GM12878 (cell line): Measurements from ENCODE around the gene HOXD12.

Source experiments
- CHD1 ChIP-seq: IDR thresholded peaks from 2 replicates; pipeline ENCODE4 v1.6.1; 2012; ENCODE audit warnings: low read depth, low read length, improper control_type of control experiment
- CHD4 ChIP-seq: fragments of 200-600 bp; sonication (generic); IDR thresholded peaks from 2 replicates; pipeline ENCODE4 v1.6.1; 2016; ENCODE audit warnings: mild to moderate bottlenecking
- EZH2 ChIP-seq: IDR thresholded peaks from 2 replicates; pipeline ENCODE4 v1.6.1; 2012; ENCODE audit warnings: low read depth, mild to moderate bottlenecking, control low read depth, inconsistent platforms, low read length, borderline replicate concordance; ENCODE audit not compliant: control insufficient read depth
- NBN ChIP-seq: fragments of 450-650 bp; IDR thresholded peaks from 2 replicates; pipeline ENCODE4 v1.6.1; 2016
- NFIC ChIP-seq: IDR thresholded peaks from 2 replicates; pipeline ENCODE4 v1.6.1; 2012; ENCODE audit warnings: low read depth, mild to moderate bottlenecking, inconsistent platforms, low read length, moderate library complexity
- NFYB ChIP-seq: IDR thresholded peaks from 2 replicates; pipeline ENCODE4 v1.6.1; 2011; ENCODE audit warnings: low read depth, mild to moderate bottlenecking, low read length, improper control_type of control experiment, moderate library complexity; ENCODE audit not compliant: insufficient read depth
- RFX5 ChIP-seq: IDR thresholded peaks from 2 replicates; pipeline ENCODE4 v1.6.1; 2011; ENCODE audit warnings: low read depth, low read length, improper control_type of control experiment
- RUNX3 ChIP-seq: IDR thresholded peaks from 2 replicates; pipeline ENCODE4 v1.6.1; 2012; ENCODE audit warnings: low read length, inconsistent platforms
- TF ChIP-seq, protein P1 (sequence below): fragments of 450-650 bp; IDR thresholded peaks from 2 replicates; pipeline ENCODE4 v1.6.1; 2017; ENCODE audit warnings: mild to moderate bottlenecking, low read depth, inconsistent platforms; ENCODE audit not compliant: poor library complexity, severe bottlenecking
- TF ChIP-seq, protein P2 (sequence below), 3 experiments: IDR thresholded peaks in 2 of 3; conservative IDR thresholded peaks in 1 of 3; 2 replicates each; pipeline ENCODE4 v1.5.1; 2011; ENCODE audit warnings: low read depth in 3 of 3, low read length in 3 of 3, mild to moderate bottlenecking in 3 of 3, control low read depth in 2 of 3, moderate library complexity in 2 of 3, inconsistent platforms in 1 of 3, mixed read lengths in 1 of 3; ENCODE audit not compliant: control insufficient read depth in 2 of 3, insufficient read depth in 1 of 3; ENCODE audit errors: extremely low read depth in 1 of 3
- TF ChIP-seq, protein P3 (sequence below): IDR thresholded peaks from 2 replicates; pipeline ENCODE4 v1.6.1; 2012; ENCODE audit warnings: improper control_type of control experiment, low read depth, low read length; ENCODE audit not compliant: insufficient replicate concordance

DNA sequence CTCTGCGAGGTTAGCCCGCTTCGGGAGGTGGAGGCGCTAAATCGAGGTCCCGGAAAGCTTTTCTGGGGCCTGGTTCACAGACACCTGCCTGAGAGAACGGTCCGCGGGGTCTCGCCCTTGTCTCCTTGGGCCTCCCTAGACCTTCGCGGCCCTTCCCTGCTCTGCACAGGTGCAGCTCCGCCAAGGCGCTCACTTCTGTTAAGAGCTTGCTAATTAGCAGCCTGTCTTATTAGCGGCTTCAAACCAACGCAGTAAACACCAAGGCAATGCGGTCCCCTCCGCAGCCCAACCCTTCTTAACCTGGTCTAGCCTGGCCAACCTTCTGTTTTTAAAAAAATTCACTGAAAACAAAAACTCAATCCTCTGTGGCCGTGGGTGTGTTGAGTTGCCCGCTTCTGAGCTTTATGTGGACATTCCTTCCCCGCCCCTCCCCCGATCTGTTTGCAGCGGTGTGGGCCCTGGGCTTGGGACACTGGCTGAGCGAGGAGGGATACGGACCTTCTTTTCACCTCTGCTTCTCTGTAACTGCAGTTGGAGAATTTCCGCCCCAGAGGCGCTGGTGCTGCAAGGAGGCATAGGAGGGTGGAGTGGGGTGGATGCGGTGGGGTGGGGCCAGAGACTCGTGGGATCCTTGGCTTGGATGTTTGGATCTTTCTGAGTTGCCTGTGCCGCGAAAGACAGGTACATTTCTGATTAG lies 48.4 kb downstream of the HOXD12 start:
- no peak for TF ChIP-seq EZH2
- TF ChIP-seq, protein P1, sequence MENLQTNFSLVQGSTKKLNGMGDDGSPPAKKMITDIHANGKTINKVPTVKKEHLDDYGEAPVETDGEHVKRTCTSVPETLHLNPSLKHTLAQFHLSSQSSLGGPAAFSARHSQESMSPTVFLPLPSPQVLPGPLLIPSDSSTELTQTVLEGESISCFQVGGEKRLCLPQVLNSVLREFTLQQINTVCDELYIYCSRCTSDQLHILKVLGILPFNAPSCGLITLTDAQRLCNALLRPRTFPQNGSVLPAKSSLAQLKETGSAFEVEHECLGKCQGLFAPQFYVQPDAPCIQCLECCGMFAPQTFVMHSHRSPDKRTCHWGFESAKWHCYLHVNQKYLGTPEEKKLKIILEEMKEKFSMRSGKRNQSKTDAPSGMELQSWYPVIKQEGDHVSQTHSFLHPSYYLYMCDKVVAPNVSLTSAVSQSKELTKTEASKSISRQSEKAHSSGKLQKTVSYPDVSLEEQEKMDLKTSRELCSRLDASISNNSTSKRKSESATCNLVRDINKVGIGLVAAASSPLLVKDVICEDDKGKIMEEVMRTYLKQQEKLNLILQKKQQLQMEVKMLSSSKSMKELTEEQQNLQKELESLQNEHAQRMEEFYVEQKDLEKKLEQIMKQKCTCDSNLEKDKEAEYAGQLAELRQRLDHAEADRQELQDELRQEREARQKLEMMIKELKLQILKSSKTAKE: no peak
- TF ChIP-seq, protein P2, sequence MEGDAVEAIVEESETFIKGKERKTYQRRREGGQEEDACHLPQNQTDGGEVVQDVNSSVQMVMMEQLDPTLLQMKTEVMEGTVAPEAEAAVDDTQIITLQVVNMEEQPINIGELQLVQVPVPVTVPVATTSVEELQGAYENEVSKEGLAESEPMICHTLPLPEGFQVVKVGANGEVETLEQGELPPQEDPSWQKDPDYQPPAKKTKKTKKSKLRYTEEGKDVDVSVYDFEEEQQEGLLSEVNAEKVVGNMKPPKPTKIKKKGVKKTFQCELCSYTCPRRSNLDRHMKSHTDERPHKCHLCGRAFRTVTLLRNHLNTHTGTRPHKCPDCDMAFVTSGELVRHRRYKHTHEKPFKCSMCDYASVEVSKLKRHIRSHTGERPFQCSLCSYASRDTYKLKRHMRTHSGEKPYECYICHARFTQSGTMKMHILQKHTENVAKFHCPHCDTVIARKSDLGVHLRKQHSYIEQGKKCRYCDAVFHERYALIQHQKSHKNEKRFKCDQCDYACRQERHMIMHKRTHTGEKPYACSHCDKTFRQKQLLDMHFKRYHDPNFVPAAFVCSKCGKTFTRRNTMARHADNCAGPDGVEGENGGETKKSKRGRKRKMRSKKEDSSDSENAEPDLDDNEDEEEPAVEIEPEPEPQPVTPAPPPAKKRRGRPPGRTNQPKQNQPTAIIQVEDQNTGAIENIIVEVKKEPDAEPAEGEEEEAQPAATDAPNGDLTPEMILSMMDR (IDR thresholded peaks at IDR 0.05 in 2 of 3, conservative IDR thresholded peaks at IDR 0.05 in 1 of 3; ENCODE audit: control insufficient read depth in 2 of 3, extremely low read depth in 1 of 3, insufficient read depth in 1 of 3, low read depth in 3 of 3, low read length in 3 of 3): no peak
- no peak for TF ChIP-seq RUNX3
- TF ChIP-seq NBN: no peak
- no peak for TF ChIP-seq RFX5
- TF ChIP-seq, protein P3, sequence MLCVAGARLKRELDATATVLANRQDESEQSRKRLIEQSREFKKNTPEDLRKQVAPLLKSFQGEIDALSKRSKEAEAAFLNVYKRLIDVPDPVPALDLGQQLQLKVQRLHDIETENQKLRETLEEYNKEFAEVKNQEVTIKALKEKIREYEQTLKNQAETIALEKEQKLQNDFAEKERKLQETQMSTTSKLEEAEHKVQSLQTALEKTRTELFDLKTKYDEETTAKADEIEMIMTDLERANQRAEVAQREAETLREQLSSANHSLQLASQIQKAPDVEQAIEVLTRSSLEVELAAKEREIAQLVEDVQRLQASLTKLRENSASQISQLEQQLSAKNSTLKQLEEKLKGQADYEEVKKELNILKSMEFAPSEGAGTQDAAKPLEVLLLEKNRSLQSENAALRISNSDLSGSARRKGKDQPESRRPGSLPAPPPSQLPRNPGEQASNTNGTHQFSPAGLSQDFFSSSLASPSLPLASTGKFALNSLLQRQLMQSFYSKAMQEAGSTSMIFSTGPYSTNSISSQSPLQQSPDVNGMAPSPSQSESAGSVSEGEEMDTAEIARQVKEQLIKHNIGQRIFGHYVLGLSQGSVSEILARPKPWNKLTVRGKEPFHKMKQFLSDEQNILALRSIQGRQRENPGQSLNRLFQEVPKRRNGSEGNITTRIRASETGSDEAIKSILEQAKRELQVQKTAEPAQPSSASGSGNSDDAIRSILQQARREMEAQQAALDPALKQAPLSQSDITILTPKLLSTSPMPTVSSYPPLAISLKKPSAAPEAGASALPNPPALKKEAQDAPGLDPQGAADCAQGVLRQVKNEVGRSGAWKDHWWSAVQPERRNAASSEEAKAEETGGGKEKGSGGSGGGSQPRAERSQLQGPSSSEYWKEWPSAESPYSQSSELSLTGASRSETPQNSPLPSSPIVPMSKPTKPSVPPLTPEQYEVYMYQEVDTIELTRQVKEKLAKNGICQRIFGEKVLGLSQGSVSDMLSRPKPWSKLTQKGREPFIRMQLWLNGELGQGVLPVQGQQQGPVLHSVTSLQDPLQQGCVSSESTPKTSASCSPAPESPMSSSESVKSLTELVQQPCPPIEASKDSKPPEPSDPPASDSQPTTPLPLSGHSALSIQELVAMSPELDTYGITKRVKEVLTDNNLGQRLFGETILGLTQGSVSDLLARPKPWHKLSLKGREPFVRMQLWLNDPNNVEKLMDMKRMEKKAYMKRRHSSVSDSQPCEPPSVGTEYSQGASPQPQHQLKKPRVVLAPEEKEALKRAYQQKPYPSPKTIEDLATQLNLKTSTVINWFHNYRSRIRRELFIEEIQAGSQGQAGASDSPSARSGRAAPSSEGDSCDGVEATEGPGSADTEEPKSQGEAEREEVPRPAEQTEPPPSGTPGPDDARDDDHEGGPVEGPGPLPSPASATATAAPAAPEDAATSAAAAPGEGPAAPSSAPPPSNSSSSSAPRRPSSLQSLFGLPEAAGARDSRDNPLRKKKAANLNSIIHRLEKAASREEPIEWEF: no peak
- TF ChIP-seq NFIC: no peak
- no peak for TF ChIP-seq NFYB
- TF ChIP-seq CHD4: no peak
- no peak for TF ChIP-seq CHD1
